IgD-negative memory B cell (primary cell): Measurements from ENCODE around the gene PTRH2. TPM values are rescaled to one million over a fixed set of nuclear protein-coding genes. Genes with fewer than 3 reads are reported as not detected.
A peak's percentile ranks its signal among the peaks of the same experiment; 100 is the strongest.

Experiments used
- H3K27ac Mint-ChIP-seq, 3 donors: one replicate each; pipeline ENCODE4 v1.8.0; 2020 to 2022; ENCODE audit warnings: mild to moderate bottlenecking in 3 of 3, mixed read lengths in 3 of 3, moderate library complexity in 1 of 3
- H3K27me3 Mint-ChIP-seq: one replicate; pipeline ENCODE4 v1.8.0; 2021; ENCODE audit warnings: mixed read lengths
- H3K36me3 Mint-ChIP-seq: one replicate; pipeline ENCODE4 v1.8.0; 2020; ENCODE audit warnings: mild to moderate bottlenecking, mixed read lengths
- H3K4me1 Mint-ChIP-seq, 3 donors: one replicate each; pipeline ENCODE4 v1.8.0; 2020 to 2022; ENCODE audit warnings: mixed read lengths in 3 of 3, mild to moderate bottlenecking in 1 of 3
- H3K4me3 Mint-ChIP-seq, 4 donors: one replicate each; pipeline ENCODE4 v1.8.0; 2020 to 2022; ENCODE audit warnings: mild to moderate bottlenecking in 4 of 4, mixed read lengths in 4 of 4, moderate library complexity in 3 of 4
- H3K9me3 Mint-ChIP-seq, 3 donors: one replicate each; pipeline ENCODE4 v1.8.0; 2020 to 2021; ENCODE audit warnings: mixed read lengths in 3 of 3, mild to moderate bottlenecking in 1 of 3
- polyA plus RNA-seq: library from polyadenylated mRNA; unstranded; fragments of 300-500 nt; fragmentation: Illumina TruSeq; gene quantifications from one replicate; pipeline ENCODE4 v1.2.3, GENCODE V29; 2021

PTRH2 gene
- polyA plus RNA-seq, 1 donor from 2014 or later: 18.4 TPM

- H3K4me3 Mint-ChIP-seq: no peak overlapping the region
- peaks cover 0 to 2% (median under 1%) of the 10 kb centered on the region in 3 donors for H3K4me1 Mint-ChIP-seq
- no peaks in the 10 kb centered on the region for H3K36me3 Mint-ChIP-seq
- H3K27ac Mint-ChIP-seq: no peak overlapping the region
- no peaks in the 10 kb centered on the region for H3K9me3 Mint-ChIP-seq
- no peaks in the 10 kb centered on the region for H3K27me3 Mint-ChIP-seq
Observed at GRCh38 chr17:59733697-59734096, 26.5 kb upstream of the PTRH2 start.

GRCh38 chr17:59730268-59730834 lies 23.1 kb upstream of the PTRH2 start:
- no peaks in the 10 kb centered on the region for H3K27me3 Mint-ChIP-seq
- no peaks in the 10 kb centered on the region for H3K36me3 Mint-ChIP-seq
- no peak overlapping the region for H3K27ac Mint-ChIP-seq

GRCh38 chr17:59727817-59728533 lies 20.7 kb upstream of the PTRH2 start:
- Mint-ChIP-seq H3K4me3 (no peak overlapping the region), H3K4me1 (peaks cover 5 to 8% (median 5%) of the 10 kb centered on the region in 3 donors), H3K27ac (no peak overlapping the region), H3K36me3 (peaks cover 3% of the 10 kb centered on the region), H3K27me3 (no peaks in the 10 kb centered on the region), H3K9me3 (no peaks in the 10 kb centered on the region)

More at GRCh38 chr17:59730268-59730834, 23.1 kb upstream of the PTRH2 start:
- Mint-ChIP-seq H3K4me3 (no peak overlapping the region), H3K9me3 (no peaks in the 10 kb centered on the region), H3K4me1 (peaks cover 0 to 3% (median 1%) of the 10 kb centered on the region in 3 donors)

GRCh38 chr17:59725691-59726090 lies 18.5 kb upstream of the PTRH2 start:
- Mint-ChIP-seq H3K9me3 (no peaks in the 10 kb centered on the region), H3K4me3 (no peak overlapping the region), H3K36me3 (peaks cover 3% of the 10 kb centered on the region), H3K27ac (no peak overlapping the region), H3K4me1 (peaks cover 3 to 9% (median 5%) of the 10 kb centered on the region in 3 donors), H3K27me3 (no peaks in the 10 kb centered on the region)

GRCh38 chr17:59723607-59724006 lies 16.4 kb upstream of the PTRH2 start:
- Mint-ChIP-seq H3K36me3 (peaks cover 4% of the 10 kb centered on the region), H3K9me3 (no peaks in the 10 kb centered on the region), H3K4me1 (peaks cover 6 to 19% (median 9%) of the 10 kb centered on the region in 3 donors), H3K27ac (no peak overlapping the region), H3K4me3 (no peak overlapping the region), H3K27me3 (no peaks in the 10 kb centered on the region)

- Mint-ChIP-seq H3K4me1 (peaks cover 6 to 20% (median 9%) of the 10 kb centered on the region in 3 donors), H3K27ac (no peak overlapping the region), H3K4me3 (no peak overlapping the region), H3K27me3 (no peaks in the 10 kb centered on the region), H3K36me3 (peaks cover 4% of the 10 kb centered on the region), H3K9me3 (no peaks in the 10 kb centered on the region)
Observed at GRCh38 chr17:59723041-59723440, 15.8 kb upstream of the PTRH2 start.

GRCh38 chr17:59722623-59723022 lies 15.4 kb upstream of the PTRH2 start:
- Mint-ChIP-seq H3K36me3 (peaks cover 4% of the 10 kb centered on the region), H3K4me1 (peaks cover 6 to 20% (median 9%) of the 10 kb centered on the region in 3 donors), H3K27me3 (no peaks in the 10 kb centered on the region), H3K27ac (no peak overlapping the region), H3K9me3 (no peaks in the 10 kb centered on the region), H3K4me3 (no peak overlapping the region)

GRCh38 chr17:59719526-59719925 lies 12.3 kb upstream of the PTRH2 start:
- Mint-ChIP-seq H3K36me3 (peaks cover 4% of the 10 kb centered on the region), H3K4me3 (no peak overlapping the region), H3K9me3 (no peaks in the 10 kb centered on the region), H3K27ac (no peak overlapping the region), H3K27me3 (no peaks in the 10 kb centered on the region), H3K4me1 (peaks cover 8 to 28% (median 12%) of the 10 kb centered on the region in 3 donors)

- peaks cover 9 to 19% (median 16%) of the 10 kb centered on the region in 3 donors for H3K4me1 Mint-ChIP-seq
- H3K27ac Mint-ChIP-seq: no peak overlapping the region
- H3K36me3 Mint-ChIP-seq: peaks cover 1% of the 10 kb centered on the region
- H3K9me3 Mint-ChIP-seq: no peaks in the 10 kb centered on the region
- no peak overlapping the region for H3K4me3 Mint-ChIP-seq
- no peaks in the 10 kb centered on the region for H3K27me3 Mint-ChIP-seq
Observed at GRCh38 chr17:59716427-59716826, 9.2 kb upstream of the PTRH2 start.

- Mint-ChIP-seq H3K4me1 (peaks cover 13 to 27% (median 22%) of the 10 kb centered on the region in 3 donors), H3K36me3 (no peaks in the 10 kb centered on the region), H3K4me3 (no peak overlapping the region), H3K27ac (no peak overlapping the region), H3K9me3 (no peaks in the 10 kb centered on the region), H3K27me3 (no peaks in the 10 kb centered on the region)
Observed at GRCh38 chr17:59714255-59714654, 7.0 kb upstream of the PTRH2 start.

GRCh38 chr17:59712862-59713261 lies 5.6 kb upstream of the PTRH2 start:
- H3K9me3 Mint-ChIP-seq: no peaks in the 10 kb centered on the region
- no peaks in the 10 kb centered on the region for H3K27me3 Mint-ChIP-seq
- peak overlapping the region in 1 of 3 donors; percentile 13 for H3K27ac Mint-ChIP-seq
- H3K4me3 Mint-ChIP-seq: no peak overlapping the region
- no peaks in the 10 kb centered on the region for H3K36me3 Mint-ChIP-seq
- peaks cover 22 to 32% (median 23%) of the 10 kb centered on the region in 3 donors for H3K4me1 Mint-ChIP-seq

- H3K27me3 Mint-ChIP-seq: no peaks in the 10 kb centered on the region
- H3K4me3 Mint-ChIP-seq: no peak overlapping the region
- no peaks in the 10 kb centered on the region for H3K36me3 Mint-ChIP-seq
- no peaks in the 10 kb centered on the region for H3K9me3 Mint-ChIP-seq
- peaks cover 28 to 36% (median 31%) of the 10 kb centered on the region in 3 donors for H3K4me1 Mint-ChIP-seq
- H3K27ac Mint-ChIP-seq: peak overlapping the region in 1 of 3 donors; percentile 18
Observed at GRCh38 chr17:59711936-59712335, 4.7 kb upstream of the PTRH2 start.

- H3K4me3 Mint-ChIP-seq: peak overlapping the region; percentile 97 to 99 (median 98)
- peak overlapping the region; percentile 93 to 99 (median 97) for H3K27ac Mint-ChIP-seq
- H3K36me3 Mint-ChIP-seq: peaks cover 4% of the 10 kb centered on the region
- H3K4me1 Mint-ChIP-seq: peaks cover 36 to 50% (median 44%) of the 10 kb centered on the region in 3 donors
- no peaks in the 10 kb centered on the region for H3K27me3 Mint-ChIP-seq
- no peaks in the 10 kb centered on the region for H3K9me3 Mint-ChIP-seq
Observed at GRCh38 chr17:59707971-59708430, 771 bp upstream of the PTRH2 start.

GRCh38 chr17:59702304-59702703 lies 4.9 kb downstream of the PTRH2 start:
- Mint-ChIP-seq H3K9me3 (no peaks in the 10 kb centered on the region), H3K4me3 (peak overlapping the region in 1 of 4 donors; percentile 25), H3K27ac (peak overlapping the region in 1 of 3 donors; percentile 23), H3K27me3 (no peaks in the 10 kb centered on the region), H3K4me1 (peaks cover 36 to 52% (median 42%) of the 10 kb centered on the region in 3 donors), H3K36me3 (peaks cover 6% of the 10 kb centered on the region)

GRCh38 chr17:59699786-59700185 lies 7.4 kb downstream of the PTRH2 start:
- peak overlapping the region in 1 of 3 donors; percentile 39 for H3K27ac Mint-ChIP-seq
- peaks cover 30 to 39% (median 38%) of the 10 kb centered on the region in 3 donors for H3K4me1 Mint-ChIP-seq
- no peaks in the 10 kb centered on the region for H3K27me3 Mint-ChIP-seq
- H3K9me3 Mint-ChIP-seq: no peaks in the 10 kb centered on the region
- no peak overlapping the region for H3K4me3 Mint-ChIP-seq
- H3K36me3 Mint-ChIP-seq: peaks cover 5% of the 10 kb centered on the region
